Central memory CD4-positive, alpha-beta T cell (primary cell): ENCODE measurements around the gene ITGB8.
"Not testable (repeated sequence)": the region's sequence is repeated elsewhere in the genome, so short reads cannot be mapped to it uniquely, and the experiment has no call there.

Source experiments
- DNase-seq: peaks from one replicate; pipeline ENCODE4 v3.0.0; 2022
- total RNA-seq, 3 experiments: gene quantifications; one replicate each; lab custom pipeline; 2026; lab: John Stamatoyannopoulos, UW

ITGB8 gene
- total RNA-seq: 0 reads per million in 3 experiments

DNA sequence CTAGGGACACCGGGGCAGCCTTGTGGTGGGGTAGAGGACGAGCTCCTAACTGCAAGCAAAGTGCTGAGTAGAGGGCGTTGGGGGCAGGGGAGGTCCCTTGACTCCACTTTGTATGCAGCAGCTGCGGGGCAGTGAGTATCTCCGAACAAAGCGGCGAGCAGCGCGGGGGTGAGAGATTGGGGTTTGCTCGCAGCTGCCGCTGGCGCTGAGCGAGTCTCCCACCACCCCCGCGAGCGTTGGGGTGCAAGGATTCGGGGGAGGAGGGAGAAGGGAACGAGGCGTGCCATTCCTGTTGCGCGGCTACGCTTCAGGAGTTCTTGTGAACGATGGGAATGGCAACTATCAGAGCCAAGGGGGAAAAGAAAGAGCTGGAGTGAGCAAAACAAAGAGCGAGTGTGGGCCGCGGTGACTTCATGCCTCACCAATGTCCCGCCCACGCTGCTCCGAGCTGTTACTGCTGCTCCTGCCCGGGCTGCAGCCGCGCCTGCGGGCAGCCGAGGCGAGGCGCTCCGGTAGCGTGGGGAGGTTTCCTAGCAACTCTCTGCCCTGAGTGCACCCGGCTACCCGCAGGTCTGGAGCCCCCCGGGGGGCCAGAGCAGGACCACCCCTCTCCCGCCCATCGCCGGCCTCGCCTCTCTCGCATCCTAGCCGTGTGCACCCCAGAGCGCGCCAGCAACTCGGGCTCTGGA, at the start of gene ITGB8:
Gene ITGB8 (plus strand): TSS at position 662 of the 689 bp plus-strand sequence. CDS start 907 bp downstream, outside the sequence.
- no peak for DNase-seq

- no peak for DNase-seq
These were observed 47.7 kb upstream of the ITGB8 start for GRCh38 chr7:20282959-20283358.

DNA sequence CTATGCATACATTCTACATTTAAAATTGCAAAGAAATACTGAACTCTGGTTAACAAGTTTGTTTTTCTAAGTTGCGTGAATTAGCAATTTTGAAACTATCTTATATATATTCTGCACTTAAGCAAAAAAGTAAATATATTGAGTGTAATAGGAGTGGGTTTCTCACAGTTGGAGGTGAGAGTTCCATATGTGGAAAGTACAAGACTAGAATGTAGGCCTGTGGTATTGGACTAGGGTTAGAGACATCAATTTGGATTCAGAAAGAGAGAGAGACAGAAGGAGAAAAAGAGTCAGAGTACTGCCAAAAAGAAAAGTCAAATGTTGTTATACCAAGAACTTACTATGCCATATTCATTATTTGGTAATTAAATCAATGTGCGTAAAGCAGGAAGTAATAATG, 47.3 kb upstream of the ITGB8 start:
- DNase-seq: no peak

DNA sequence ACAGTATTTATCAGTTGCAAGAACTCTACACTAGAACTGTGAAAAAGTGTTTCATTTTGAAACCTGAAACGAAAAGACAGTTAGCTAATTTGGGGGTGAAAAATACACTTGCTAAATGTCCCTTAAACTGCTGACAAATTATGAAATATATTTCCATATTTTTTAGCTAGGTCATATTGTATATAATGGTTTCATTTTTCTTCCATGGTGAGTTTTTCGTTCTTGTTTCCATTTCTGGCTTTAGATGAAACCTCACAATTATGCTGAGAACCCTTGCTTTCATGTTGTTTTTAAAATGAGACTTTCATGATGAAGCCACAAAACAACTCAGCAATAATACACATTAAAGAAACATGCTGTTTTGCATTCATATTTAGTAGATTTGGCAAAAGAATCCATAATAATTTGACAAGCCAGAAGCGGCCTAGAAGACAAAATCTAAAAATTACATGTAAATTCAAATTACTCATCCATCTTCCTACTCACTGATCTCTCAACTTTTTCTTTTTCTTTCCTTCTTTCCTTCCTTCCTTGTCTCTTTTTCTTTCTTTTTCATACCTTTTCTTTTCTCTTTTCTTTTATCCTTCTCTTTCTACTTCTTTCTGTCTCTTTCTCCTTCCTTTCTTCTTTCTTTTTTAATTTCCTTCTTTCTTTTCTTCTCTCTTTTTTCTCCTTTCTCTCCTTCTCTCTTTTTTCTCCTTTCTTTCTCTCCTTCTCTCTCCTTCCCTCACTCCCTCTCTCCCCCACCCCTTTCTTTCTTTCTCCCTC, 46.5 kb upstream of the ITGB8 start:
- DNase-seq: no peak

DNA sequence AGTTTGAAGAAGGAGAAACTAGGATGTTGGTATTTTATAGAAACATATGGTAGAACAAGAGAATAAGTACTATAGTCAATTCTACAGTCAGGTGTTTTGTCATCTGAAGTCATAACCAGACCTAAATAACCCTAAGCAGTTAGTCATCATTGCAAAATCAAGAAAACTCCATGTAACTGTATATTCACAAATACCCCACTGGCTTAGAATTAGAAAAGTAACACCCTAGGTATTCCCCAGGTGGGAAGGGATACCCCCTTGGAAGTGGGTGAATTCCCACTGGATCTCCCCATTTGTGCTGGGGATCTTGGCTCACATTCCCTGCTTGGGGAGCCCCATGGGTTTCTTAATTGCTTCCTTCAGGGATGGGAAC, 45.9 kb upstream of the ITGB8 start:
- no peak for DNase-seq

DNA sequence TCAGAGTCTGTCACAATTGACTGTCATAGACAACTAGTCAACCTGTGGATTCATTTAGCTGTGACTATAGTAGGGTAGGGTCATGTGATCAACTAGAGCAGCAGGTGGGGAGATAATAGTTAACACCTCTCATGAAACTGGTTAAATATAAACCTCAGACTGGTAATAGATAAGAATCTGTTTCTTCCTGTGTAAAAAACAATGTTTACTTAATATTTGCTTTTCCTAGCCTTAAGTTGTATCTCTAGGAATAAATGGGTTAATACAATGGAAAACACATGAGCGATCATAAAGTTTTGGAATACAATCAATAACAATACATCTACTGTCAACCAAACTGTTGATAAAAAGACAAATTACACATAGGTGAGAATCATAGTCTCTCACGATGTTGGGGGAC, 43.4 kb upstream of the ITGB8 start:
- DNase-seq: no peak

DNA sequence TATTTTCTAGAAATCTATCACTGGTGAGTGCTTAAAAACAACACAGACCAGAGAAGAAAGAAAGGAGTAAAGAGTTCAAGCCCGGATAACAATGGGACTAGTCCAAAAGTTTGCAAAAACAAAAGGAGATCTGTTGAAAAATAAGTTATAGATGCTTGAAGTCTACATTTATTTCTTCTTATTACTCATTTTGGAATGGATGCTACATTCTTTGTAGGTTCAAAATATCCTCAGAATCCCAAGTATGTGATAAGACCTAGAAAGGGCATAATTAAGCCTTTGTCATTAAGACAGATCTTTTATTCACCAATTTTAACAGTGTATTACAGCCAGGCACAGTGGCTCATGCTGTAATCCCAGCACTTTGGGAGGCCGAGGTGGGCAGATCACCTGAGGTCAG, 42.7 kb upstream of the ITGB8 start:
- DNase-seq: no peak

GRCh38 chr7:20290505-20291111, 40.1 kb upstream of the ITGB8 start:
- DNase-seq: no peak

DNA sequence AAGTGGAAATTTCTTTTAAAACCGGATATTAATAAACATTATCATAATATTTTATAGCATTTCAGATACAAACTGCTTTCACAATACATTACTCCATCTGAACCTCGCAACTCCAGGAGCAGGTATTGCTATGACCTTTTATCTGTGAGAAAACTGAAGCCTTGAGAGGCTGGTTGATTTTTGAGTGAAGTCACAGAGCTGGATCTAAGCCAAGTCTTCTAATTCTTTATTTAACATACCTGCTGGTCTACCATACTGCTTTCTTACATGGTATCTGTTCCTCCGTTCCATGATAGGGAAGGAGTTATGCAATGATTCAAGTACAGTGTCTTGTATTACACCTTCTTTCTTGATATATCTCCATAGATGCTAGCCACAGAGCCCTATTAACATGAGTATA, 37.4 kb upstream of the ITGB8 start:
- no peak for DNase-seq

GRCh38 chr7:20296444-20296843, 34.3 kb upstream of the ITGB8 start:
- DNase-seq: no peak

DNA sequence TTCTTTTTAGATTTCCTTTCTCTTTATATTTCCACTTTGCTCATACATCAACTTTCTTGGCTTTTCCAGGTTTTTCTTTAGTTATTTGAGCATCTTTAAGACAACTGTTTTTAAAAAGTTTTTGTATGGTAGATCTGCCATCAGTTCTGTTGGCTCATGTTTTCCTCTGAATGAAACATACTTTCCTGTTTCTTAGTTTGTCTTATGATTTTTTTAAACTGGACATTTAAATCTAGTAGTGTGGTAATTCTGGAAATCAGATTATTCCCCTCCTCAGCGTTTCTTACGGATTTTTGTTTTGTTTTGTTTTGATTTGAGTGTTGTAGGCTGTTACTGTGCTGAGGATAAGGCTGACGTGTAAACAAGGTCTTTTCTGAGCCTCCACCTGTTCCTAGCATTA, 33.8 kb upstream of the ITGB8 start:
- no peak for DNase-seq

- DNase-seq: no peak
These were observed 32.2 kb upstream of the ITGB8 start for GRCh38 chr7:20298486-20298901.

DNA sequence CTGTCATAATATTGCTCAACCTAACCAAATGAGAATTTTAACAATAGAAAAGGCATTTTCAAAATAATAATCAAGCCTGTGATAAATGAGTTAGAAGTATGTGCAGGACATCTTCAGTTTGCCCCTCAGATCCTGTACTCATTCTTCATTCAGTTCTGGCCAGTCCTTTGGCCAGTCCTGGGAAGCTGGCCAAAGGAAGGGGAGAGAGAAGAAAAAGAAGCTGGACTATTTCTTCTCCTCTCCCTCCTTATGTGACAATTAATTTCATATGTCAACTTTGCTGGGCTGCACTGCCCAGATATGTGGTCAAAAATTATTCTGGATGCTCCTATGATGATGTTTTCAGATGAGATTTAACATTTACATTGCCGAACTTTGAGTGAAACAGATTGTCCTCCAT, 31.6 kb upstream of the ITGB8 start:
- no peak for DNase-seq

- no peak for DNase-seq
These were observed 30.9 kb upstream of the ITGB8 start for GRCh38 chr7:20299647-20300312.

DNA sequence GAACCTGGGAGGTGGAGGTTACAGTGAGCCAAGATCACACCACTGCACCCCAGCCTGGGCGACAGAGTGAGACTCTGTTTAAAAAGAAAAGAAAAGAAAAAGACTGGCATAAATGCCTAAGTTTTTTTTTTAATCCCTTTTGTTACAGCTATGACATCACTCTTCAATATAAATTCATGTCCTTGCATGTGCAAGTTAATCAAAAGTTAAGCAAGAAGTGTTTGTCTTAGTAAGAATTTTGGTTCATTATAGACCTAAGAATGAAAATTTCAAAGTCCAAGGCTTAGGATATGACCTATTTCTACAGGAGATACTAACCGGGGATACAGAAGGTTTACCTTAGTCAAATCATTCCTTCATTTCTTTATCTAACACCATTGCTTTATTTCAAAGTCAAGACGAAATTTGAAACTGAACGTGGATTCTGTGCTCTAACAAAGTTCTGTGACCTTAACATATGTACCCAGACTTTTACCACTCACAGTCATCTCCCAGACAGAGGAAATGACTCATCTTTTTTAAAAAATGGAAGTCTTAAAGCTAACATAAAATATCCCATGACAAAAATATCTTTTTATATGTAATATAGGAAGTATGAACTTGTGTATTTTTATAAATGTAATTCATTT, 29.3 kb upstream of the ITGB8 start:
- DNase-seq: no peak

GRCh38 chr7:20302300-20302699, 28.4 kb upstream of the ITGB8 start:
- DNase-seq: not testable (repeated sequence)

DNA sequence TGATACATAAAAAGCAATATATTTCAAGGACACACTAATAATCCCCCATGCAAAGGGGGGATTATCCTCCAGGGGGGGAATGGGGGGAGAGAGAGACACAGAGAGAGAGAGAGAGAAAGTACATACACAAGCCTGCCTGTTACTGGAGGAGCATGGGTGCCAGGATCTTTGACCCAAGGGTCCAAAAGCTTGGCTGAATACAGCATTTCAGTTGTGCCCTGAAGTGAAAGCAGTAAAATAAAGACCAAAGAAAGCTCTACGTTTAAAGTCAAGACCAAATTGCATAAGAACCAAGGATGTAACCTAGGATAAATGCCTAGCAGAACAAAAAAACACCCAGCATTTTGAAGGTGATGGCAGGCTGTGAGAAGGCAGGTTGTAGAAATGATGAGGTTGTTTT, 27.8 kb upstream of the ITGB8 start:
- no peak for DNase-seq

- DNase-seq: no peak
These were observed 26.3 kb upstream of the ITGB8 start for GRCh38 chr7:20304366-20304765.

DNA sequence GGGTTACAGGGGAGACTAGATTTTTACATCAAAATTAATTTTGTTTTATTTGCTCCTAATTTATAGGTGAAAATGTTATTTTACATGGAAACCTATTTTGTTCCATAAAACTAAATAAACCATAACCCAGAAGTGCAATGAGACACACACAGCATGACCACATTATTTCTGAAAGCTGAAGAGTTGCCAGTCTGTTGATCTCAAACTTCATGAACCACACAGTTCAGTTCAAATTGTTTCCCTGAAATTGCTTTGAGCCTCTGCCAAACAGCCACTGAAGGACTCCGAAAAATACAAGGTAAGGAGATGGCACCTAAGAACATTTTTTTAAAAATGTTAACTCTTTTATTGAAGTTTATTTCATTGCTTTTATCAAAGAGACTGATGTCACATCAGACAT, 25.0 kb upstream of the ITGB8 start:
- no peak for DNase-seq

DNA sequence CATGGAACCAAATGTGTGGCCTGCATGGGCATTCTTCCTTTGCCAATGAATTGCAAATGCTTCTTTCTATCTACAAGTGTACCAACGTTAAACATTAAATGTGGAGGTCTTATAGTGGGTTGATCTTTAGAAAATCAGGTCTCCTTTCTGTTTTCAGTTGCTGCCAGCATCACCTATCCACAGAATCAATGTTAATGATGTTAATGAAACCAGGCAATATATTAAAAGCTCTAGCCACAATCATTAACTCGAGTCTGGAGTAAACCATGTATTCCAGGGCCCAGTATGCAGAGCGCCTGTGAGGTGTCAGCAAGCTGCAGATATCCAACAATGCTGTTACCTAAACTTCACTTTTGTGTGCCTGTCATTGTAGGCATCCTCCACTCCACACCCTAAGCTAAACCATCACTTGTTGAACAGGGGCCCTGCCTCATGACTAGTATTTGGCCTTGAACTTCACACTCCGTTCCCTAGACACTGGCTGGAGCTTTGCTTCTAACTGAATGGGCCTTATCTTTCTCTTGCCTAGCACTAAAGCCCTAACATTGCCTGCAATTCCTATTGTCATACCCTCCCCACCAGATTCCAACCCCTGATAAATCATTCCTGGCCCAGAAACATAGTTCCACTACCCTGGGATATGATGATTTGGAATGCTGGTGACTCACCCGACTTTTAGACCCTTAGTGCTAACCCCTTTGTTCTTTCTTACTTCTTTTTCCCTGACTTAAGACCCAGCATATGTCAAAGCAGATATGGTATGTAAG, 24.3 kb upstream of the ITGB8 start:
- DNase-seq: no peak

- no peak for DNase-seq
These were observed 23.6 kb upstream of the ITGB8 start for GRCh38 chr7:20307119-20307518.

DNA sequence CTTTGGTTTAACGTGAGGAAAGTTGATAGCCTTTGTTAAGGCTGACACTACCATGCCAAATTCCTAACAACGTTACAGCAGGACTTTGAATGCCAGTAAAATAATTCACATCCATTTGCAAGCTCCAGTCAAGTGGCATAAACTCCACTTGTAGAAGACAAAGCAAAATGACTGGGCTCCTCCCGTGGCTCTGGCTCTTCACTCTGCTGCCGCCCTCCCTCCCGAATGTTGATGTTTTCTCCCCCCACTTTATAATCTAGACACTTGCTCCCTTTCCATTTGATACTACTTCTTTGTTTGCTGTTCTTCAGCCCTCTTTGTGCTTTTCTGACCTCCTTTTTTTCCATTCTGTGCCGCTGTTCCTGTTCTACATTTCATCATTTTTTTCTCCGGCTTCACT, 22.8 kb upstream of the ITGB8 start:
- DNase-seq: no peak
